Measurements from ENCODE around the gene NUBP2. TPM values are rescaled to one million over a fixed set of nuclear protein-coding genes. Genes with fewer than 3 reads are reported as not detected.
A peak's percentile ranks its signal among the peaks of the same experiment; 100 is the strongest.

NUBP2 gene
- total and polyA plus RNA-seq, 12 donors: 24.1 to 74.1 (median 29.4) TPM

- Histone ChIP-seq H3K4me1 (peaks cover 0 to 3% (median 0%) of the 10 kb centered on the region in 9 donors), H3K4me3 (no peak overlapping the region), H3K36me3 (peaks cover 0 to 48% (median 6%) of the 10 kb centered on the region in 9 donors), H3K27me3 (no peaks in the 10 kb centered on the region), H3K9me3 (no peaks in the 10 kb centered on the region), H3K27ac (no peak overlapping the region)
- no peak for TF ChIP-seq CTCF (IDR thresholded peaks at IDR 0.05)
- intact Hi-C loops (cut with DNase I): no loop called here
- 96 to 98% methylated on average over 33 of the region's 33 CpGs for WGBS, 2 donors
- DNase-seq: no peak
- no peak for ATAC-seq
Measured at GRCh38 chr16:1740234-1740633, 42.5 kb upstream of the NUBP2 start.

GRCh38 chr16:1740781-1741490 is 41.8 kb upstream of the NUBP2 start:
- ATAC-seq (peak in 4 of 8 donors; percentile 7 to 33 (median 14)), DNase-seq (no peak)
- TF ChIP-seq CTCF (IDR thresholded peaks at IDR 0.05): no peak
- H3K9me3 ChIP-seq: no peaks in the 10 kb centered on the region
- no peaks in the 10 kb centered on the region for H3K27me3 ChIP-seq
- H3K4me1 ChIP-seq: peaks cover 0 to 3% (median 0%) of the 10 kb centered on the region in 9 donors
- 89 to 92% methylated on average over 30 of the region's 30 CpGs for WGBS, 2 donors
- intact Hi-C loops (cut with DNase I): no loop called here
- no peak overlapping the region for H3K4me3 ChIP-seq
- no peak overlapping the region for H3K27ac ChIP-seq
- peaks cover 0 to 55% (median 10%) of the 10 kb centered on the region in 9 donors for H3K36me3 ChIP-seq

GRCh38 chr16:1741553-1742165 is 41.1 kb upstream of the NUBP2 start:
- 89 to 91% methylated on average over 19 of the region's 19 CpGs for WGBS, 2 donors
- DNase-seq: no peak
- intact Hi-C loops (cut with DNase I): no loop called here

More at GRCh38 chr16:1741553-1742165, 41.1 kb upstream of the NUBP2 start:
- Histone ChIP-seq H3K36me3 (peaks cover 0 to 63% (median 10%) of the 10 kb centered on the region in 9 donors), H3K27me3 (no peaks in the 10 kb centered on the region), H3K9me3 (no peaks in the 10 kb centered on the region), H3K4me3 (no peak overlapping the region), H3K27ac (no peak overlapping the region), H3K4me1 (peaks cover 0 to 3% (median 0%) of the 10 kb centered on the region in 9 donors)
- peak in 5 of 8 donors; percentile 32 to 91 (median 56) for ATAC-seq
- TF ChIP-seq CTCF (IDR thresholded peaks at IDR 0.05): no peak
